Spinal cord (tissue), 10 donors: Measurements from ENCODE around the gene NPPA. TPM values are rescaled to one million over a fixed set of nuclear protein-coding genes. Genes with fewer than 3 reads are reported as not detected.
A peak's percentile ranks its signal among the peaks of the same experiment; 100 is the strongest.

Experiments used
- DNase-seq, 6 donors: peaks; one replicate each; pipeline versions ENCODE4 v3.0.0 to v3.0.0-alpha.2; 2013 to 2015; ENCODE audit warnings: low spot score in 6 of 6, low read depth in 4 of 6
- H3K27ac ChIP-seq: one replicate; pipeline ENCODE4 v1.5.1; 2013; ENCODE audit warnings: low read depth, low read length, control low read depth
- H3K27me3 ChIP-seq: one replicate; pipeline ENCODE4 v1.6.1; 2013; ENCODE audit warnings: low read length; ENCODE audit not compliant: control insufficient read depth, insufficient read depth
- H3K36me3 ChIP-seq: one replicate; pipeline ENCODE4 v1.6.1; 2013; ENCODE audit warnings: low read length; ENCODE audit not compliant: control insufficient read depth, insufficient read depth
- H3K4me1 ChIP-seq: one replicate; pipeline ENCODE4 v1.6.1; 2013; ENCODE audit warnings: low read length; ENCODE audit not compliant: control insufficient read depth, insufficient read depth
- H3K4me3 ChIP-seq: one replicate; pipeline ENCODE4 v1.5.1; 2013; ENCODE audit warnings: low read depth, low read length, control low read depth
- H3K9me3 ChIP-seq: one replicate; pipeline ENCODE4 v1.6.1; 2013; ENCODE audit warnings: low read length; ENCODE audit not compliant: control insufficient read depth, insufficient read depth
- WGBS: methylation state at CpG from one replicate; pipeline ENCODE4 v1.1.5; 2013; ENCODE audit warnings: missing lambda C conversion rate; ENCODE audit not compliant: insufficient coverage; 5-methylcytosine and 5-hydroxymethylcytosine counted together
- polyA plus RNA-seq, 2 donors: library from polyadenylated mRNA; unstranded; fragments of 120-200 nt; gene quantifications; one replicate each; pipeline ENCODE4 v1.2.1, GENCODE V29; 2013; ENCODE audit not compliant: insufficient read length in 2 of 2
- total RNA-seq, 2 donors: library from RNA; depleted of rRNA in 1 of 2; stranded (reverse); fragments of 120-200 nt in 1 of 2; fragments of >200 nt in 1 of 2; gene quantifications; one replicate each; pipeline versions ENCODE4 v1.2.3 to v1.2.4, GENCODE V29; 2013 to 2014
- donor health status: healthy.

The NPPA gene
- total and polyA plus RNA-seq, 4 donors, result 0.61 to 5.0 (median 2.8) TPM

GRCh38 chr1:11851180-11851579 lies 3.6 kb upstream of the NPPA start:
- Histone ChIP-seq H3K4me3 (no peak overlapping the region), H3K4me1 (peaks cover 18% of the 10 kb centered on the region), H3K36me3 (peaks cover 20% of the 10 kb centered on the region), H3K9me3 (no peaks in the 10 kb centered on the region), H3K27me3 (no peaks in the 10 kb centered on the region), H3K27ac (no peak overlapping the region)
- WGBS, result 64% methylated on average over 5 of the region's 7 CpGs
- no peak for DNase-seq

GRCh38 chr1:11850156-11850555 lies 2.6 kb upstream of the NPPA start:
- Histone ChIP-seq H3K4me3 (no peak overlapping the region), H3K27ac (no peak overlapping the region), H3K9me3 (no peaks in the 10 kb centered on the region), H3K27me3 (no peaks in the 10 kb centered on the region), H3K4me1 (peaks cover 18% of the 10 kb centered on the region), H3K36me3 (peaks cover 26% of the 10 kb centered on the region)
- WGBS, result 57% methylated on average over 10 of the region's 11 CpGs
- DNase-seq, result peak in 1 of 6 donors; percentile 54

GRCh38 chr1:11848373-11848700 lies 754 bp upstream of the NPPA start:
- no peak for DNase-seq
- Histone ChIP-seq H3K4me1 (peaks cover 18% of the 10 kb centered on the region), H3K27me3 (no peaks in the 10 kb centered on the region), H3K36me3 (peaks cover 41% of the 10 kb centered on the region), H3K27ac (no peak overlapping the region), H3K9me3 (no peaks in the 10 kb centered on the region), H3K4me3 (no peak overlapping the region)
- WGBS, result 66% methylated on average over 4 of the region's 9 CpGs

- Histone ChIP-seq H3K4me3 (no peak overlapping the region), H3K36me3 (peaks cover 65% of the 10 kb centered on the region), H3K27me3 (no peaks in the 10 kb centered on the region), H3K9me3 (no peaks in the 10 kb centered on the region), H3K27ac (no peak overlapping the region), H3K4me1 (peaks cover 36% of the 10 kb centered on the region)
- WGBS, result no CpG with 5 or more reads among the region's 5 CpGs
- no peak for DNase-seq
Observed at GRCh38 chr1:11845641-11846335, 1.8 kb downstream of the NPPA start.

GRCh38 chr1:11842154-11843041 lies 5.2 kb downstream of the NPPA start:
- 42% methylated on average over 13 of the region's 19 CpGs for WGBS
- Histone ChIP-seq H3K4me1 (peaks cover 24% of the 10 kb centered on the region), H3K27ac (no peak overlapping the region), H3K36me3 (peaks cover 85% of the 10 kb centered on the region), H3K9me3 (no peaks in the 10 kb centered on the region), H3K27me3 (no peaks in the 10 kb centered on the region), H3K4me3 (no peak overlapping the region)
- DNase-seq, result peak in 2 of 6 donors; percentile 62 to 82

- DNase-seq, result peak in 1 of 6 donors; percentile 50
- Histone ChIP-seq H3K4me1 (peaks cover 18% of the 10 kb centered on the region), H3K9me3 (no peaks in the 10 kb centered on the region), H3K27ac (no peak overlapping the region), H3K4me3 (no peak overlapping the region), H3K27me3 (no peaks in the 10 kb centered on the region), H3K36me3 (peaks cover 86% of the 10 kb centered on the region)
- WGBS, result 63% methylated on average over 14 of the region's 17 CpGs
Observed at GRCh38 chr1:11841245-11842153, 6.1 kb downstream of the NPPA start.

GRCh38 chr1:11839727-11840705 lies 7.6 kb downstream of the NPPA start:
- DNase-seq, result no peak
- Histone ChIP-seq H3K27me3 (no peaks in the 10 kb centered on the region), H3K36me3 (peaks cover 93% of the 10 kb centered on the region), H3K9me3 (no peaks in the 10 kb centered on the region), H3K4me3 (no peak overlapping the region), H3K4me1 (peaks cover 18% of the 10 kb centered on the region), H3K27ac (no peak overlapping the region)
- 90% methylated on average over 19 of the region's 20 CpGs for WGBS

- peak in 5 of 6 donors; percentile 48 to 93 (median 55) for DNase-seq
- no peak overlapping the region for H3K4me3 ChIP-seq
Observed at GRCh38 chr1:11838349-11839272, 9.0 kb downstream of the NPPA start.

More at GRCh38 chr1:11838349-11839272, 9.0 kb downstream of the NPPA start:
- 63% methylated on average over 32 of the region's 40 CpGs for WGBS
- H3K27ac ChIP-seq, result no peak overlapping the region
- peaks cover 18% of the 10 kb centered on the region for H3K4me1 ChIP-seq
- no peaks in the 10 kb centered on the region for H3K9me3 ChIP-seq
- no peaks in the 10 kb centered on the region for H3K27me3 ChIP-seq
- H3K36me3 ChIP-seq, result peaks cover 96% of the 10 kb centered on the region
